ENCODE results near the gene PKNOX1.
"Not testable (repeated sequence)": the region's sequence is repeated elsewhere in the genome, so short reads cannot be mapped to it uniquely, and the experiment has no call there.

The PKNOX1 gene

DNA sequence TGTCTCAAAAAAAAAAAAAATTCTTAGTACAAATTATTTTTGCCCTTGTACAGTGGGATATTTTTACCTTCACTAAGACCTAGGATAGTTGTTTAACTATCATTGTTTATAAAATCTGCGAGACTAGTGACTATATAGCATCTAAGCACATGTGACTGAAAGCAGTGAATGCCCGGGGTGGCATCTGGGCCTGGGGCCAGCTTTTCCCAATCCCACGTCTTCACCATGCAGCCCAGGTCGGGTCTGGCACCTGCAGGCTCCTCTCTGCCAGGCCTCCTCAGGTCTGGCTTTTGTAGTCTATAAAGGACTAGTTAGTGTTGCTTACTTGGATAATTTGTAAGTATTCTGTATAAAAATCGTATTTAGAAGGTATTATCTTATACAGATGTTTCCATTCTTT lies 60.5 kb downstream of the PKNOX1 start:
- no peak for TF ChIP-seq POLR2AphosphoS5 (IDR thresholded peaks at IDR 0.05; ENCODE audit: low read depth, low read length)
- TF ChIP-seq FOXP2 (optimal IDR thresholded peaks at IDR 0.05; ENCODE audit: borderline replicate concordance, extremely low read depth, extremely low read length, insufficient read depth) = no peak
- TF ChIP-seq, protein P1, sequence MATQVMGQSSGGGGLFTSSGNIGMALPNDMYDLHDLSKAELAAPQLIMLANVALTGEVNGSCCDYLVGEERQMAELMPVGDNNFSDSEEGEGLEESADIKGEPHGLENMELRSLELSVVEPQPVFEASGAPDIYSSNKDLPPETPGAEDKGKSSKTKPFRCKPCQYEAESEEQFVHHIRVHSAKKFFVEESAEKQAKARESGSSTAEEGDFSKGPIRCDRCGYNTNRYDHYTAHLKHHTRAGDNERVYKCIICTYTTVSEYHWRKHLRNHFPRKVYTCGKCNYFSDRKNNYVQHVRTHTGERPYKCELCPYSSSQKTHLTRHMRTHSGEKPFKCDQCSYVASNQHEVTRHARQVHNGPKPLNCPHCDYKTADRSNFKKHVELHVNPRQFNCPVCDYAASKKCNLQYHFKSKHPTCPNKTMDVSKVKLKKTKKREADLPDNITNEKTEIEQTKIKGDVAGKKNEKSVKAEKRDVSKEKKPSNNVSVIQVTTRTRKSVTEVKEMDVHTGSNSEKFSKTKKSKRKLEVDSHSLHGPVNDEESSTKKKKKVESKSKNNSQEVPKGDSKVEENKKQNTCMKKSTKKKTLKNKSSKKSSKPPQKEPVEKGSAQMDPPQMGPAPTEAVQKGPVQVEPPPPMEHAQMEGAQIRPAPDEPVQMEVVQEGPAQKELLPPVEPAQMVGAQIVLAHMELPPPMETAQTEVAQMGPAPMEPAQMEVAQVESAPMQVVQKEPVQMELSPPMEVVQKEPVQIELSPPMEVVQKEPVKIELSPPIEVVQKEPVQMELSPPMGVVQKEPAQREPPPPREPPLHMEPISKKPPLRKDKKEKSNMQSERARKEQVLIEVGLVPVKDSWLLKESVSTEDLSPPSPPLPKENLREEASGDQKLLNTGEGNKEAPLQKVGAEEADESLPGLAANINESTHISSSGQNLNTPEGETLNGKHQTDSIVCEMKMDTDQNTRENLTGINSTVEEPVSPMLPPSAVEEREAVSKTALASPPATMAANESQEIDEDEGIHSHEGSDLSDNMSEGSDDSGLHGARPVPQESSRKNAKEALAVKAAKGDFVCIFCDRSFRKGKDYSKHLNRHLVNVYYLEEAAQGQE (IDR thresholded peaks at IDR 0.05; ENCODE audit: insufficient read depth in 1 of 2, low read depth in 2 of 2, low read length in 2 of 2) = no peak
- TF ChIP-seq TAF1 (IDR thresholded peaks at IDR 0.05; ENCODE audit: borderline replicate concordance, insufficient read depth, low read length) = no peak
- TF ChIP-seq SIN3A (IDR thresholded peaks at IDR 0.05; ENCODE audit: borderline replicate concordance, insufficient read depth, low read length) = no peak

DNA sequence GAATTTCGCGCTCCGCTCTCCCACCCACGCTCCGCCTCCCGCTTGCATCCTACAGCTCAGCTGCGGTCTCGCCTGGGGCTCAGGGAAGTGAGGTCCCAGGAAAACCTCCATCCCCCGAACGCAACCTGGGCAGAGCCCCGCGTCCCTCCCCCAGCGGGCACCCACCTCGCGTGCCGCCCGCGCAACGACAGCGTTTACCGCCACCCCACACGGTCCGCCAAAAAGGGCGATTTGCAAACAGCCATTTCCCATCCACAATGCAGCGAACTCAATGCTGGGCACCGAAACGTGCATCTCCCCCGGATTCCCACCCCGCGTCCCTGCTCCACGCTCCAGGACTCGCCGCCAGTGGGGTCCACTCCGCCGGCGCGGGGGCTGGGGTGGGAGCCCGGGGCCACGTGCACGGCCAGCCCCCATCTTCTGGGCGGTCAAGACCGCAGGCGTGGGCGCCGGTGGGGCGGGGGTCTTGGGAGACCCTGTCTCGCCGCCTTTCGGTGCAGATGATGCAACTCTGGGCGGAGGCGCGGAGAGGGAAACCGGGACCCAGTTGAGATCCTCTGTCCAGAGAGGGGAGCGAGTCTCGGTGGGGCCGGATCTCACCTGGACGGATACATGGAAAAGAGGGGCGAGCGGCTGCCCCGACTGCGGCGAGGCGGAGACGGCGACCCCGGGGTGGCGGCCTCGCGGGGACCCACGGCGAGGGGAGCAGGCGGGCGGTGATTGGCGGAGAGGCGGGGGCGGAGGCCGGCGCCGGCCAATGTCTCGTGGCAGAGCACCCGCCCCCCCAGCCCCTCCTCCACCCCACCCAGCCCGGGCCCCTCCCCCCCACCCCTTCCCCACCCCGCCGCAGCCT lies 101.0 kb downstream of the PKNOX1 start, which contains the start of gene CBS:
CBS (minus strand) TSS at position 666 of the 853 bp plus-strand sequence. CDS start 3,642 bp downstream, outside the sequence.
- not testable (repeated sequence) for TF ChIP-seq POLR2AphosphoS5 (IDR thresholded peaks at IDR 0.05; ENCODE audit: low read depth, low read length); FOXP2 (optimal IDR thresholded peaks at IDR 0.05; ENCODE audit: borderline replicate concordance, extremely low read depth, extremely low read length, insufficient read depth); TAF1 (IDR thresholded peaks at IDR 0.05; ENCODE audit: borderline replicate concordance, insufficient read depth, low read length)

Data from PFSK-1 (cell line).